Smooth muscle cell (in vitro differentiated cells): ENCODE measurements around the gene ACBD4. TPM values are rescaled to one million over a fixed set of nuclear protein-coding genes. Genes with fewer than 3 reads are reported as not detected.

Experiments used
- DNase-seq: peaks from one replicate; lab custom pipeline; 2025; ENCODE audit not compliant: unreplicated experiment; lab: John Stamatoyannopoulos, UW
- H2AFZ ChIP-seq: fragments of 200-600 bp; sonication (generic); 2 replicates; pipeline ENCODE4 v1.6.0; 2016; ENCODE audit warnings: antibody characterized with exemption, low read depth, mild to moderate bottlenecking
- H3F3A ChIP-seq: fragments of 200-600 bp; sonication (generic); 2 replicates; pipeline ENCODE4 v1.6.0; 2017; ENCODE audit warnings: antibody characterized with exemption, low read depth
- H3K27ac ChIP-seq: fragments of 200-600 bp; sonication (generic); 2 replicates; pipeline ENCODE4 v1.5.1; 2016; ENCODE audit warnings: low read depth, mild to moderate bottlenecking
- H3K27me3 ChIP-seq: fragments of 200-600 bp; sonication (generic); 2 replicates; pipeline ENCODE4 v1.6.1; 2016; ENCODE audit warnings: low read depth, mild to moderate bottlenecking
- H3K36me3 ChIP-seq: fragments of 200-600 bp; sonication (generic); 2 replicates; pipeline ENCODE4 v1.5.1; 2016; ENCODE audit warnings: low read depth
- H3K4me1 ChIP-seq: fragments of 200-600 bp; sonication (generic); 2 replicates; pipeline ENCODE4 v1.5.1; 2016; ENCODE audit warnings: low read depth
- H3K4me2 ChIP-seq: fragments of 200-600 bp; sonication (generic); 2 replicates; pipeline ENCODE4 v1.6.0; 2016; ENCODE audit warnings: mild to moderate bottlenecking
- H3K4me3 ChIP-seq: fragments of 200-600 bp; sonication (generic); 2 replicates; pipeline ENCODE4 v1.5.1; 2016; ENCODE audit warnings: mild to moderate bottlenecking
- H3K79me2 ChIP-seq: fragments of 200-600 bp; sonication (generic); 2 replicates; pipeline ENCODE4 v1.6.0; 2016; ENCODE audit warnings: low read depth, mild to moderate bottlenecking
- H3K9ac ChIP-seq: fragments of 200-600 bp; sonication (generic); 2 replicates; pipeline ENCODE4 v1.6.0; 2016; ENCODE audit warnings: low read depth
- H3K9me3 ChIP-seq: fragments of 200-600 bp; sonication (generic); replicated peaks from 2 replicates; pipeline ENCODE4 v1.5.1; 2016; ENCODE audit warnings: low read depth
- H4K20me1 ChIP-seq: fragments of 200-600 bp; sonication (generic); 2 replicates; pipeline ENCODE4 v1.6.0; 2016; ENCODE audit warnings: low read depth
- CTCF ChIP-seq: fragments of 200-600 bp; sonication (generic); IDR thresholded peaks from 2 replicates; pipeline ENCODE4 v1.5.1; 2017; ENCODE audit warnings: borderline replicate concordance, mild to moderate bottlenecking, antibody characterized with exemption; ENCODE audit not compliant: insufficient read depth, poor library complexity, severe bottlenecking
- WGBS: methylation state at CpG from one replicate; pipeline ENCODE4 v1.1.7; 2016; ENCODE audit warnings: low lambda C conversion rate; 5-methylcytosine and 5-hydroxymethylcytosine counted together
- polyA plus RNA-seq: library from polyadenylated mRNA; unstranded; fragments of >200 nt; fragmentation: Nextera tagmentation; extraction: Ambion mirVana; gene quantifications from 2 replicates; pipeline ENCODE4 v1.2.1, GENCODE V29; 2016
- total RNA-seq: library from RNA; depleted of rRNA; stranded (reverse); fragments of >200 nt; gene quantifications from 2 replicates; pipeline ENCODE4 v1.2.3, GENCODE V29; 2014

The ACBD4 gene
- total and polyA plus RNA-seq, 2 experiments from 2014 or later = 0.49 to 5.0 TPM

DNA sequence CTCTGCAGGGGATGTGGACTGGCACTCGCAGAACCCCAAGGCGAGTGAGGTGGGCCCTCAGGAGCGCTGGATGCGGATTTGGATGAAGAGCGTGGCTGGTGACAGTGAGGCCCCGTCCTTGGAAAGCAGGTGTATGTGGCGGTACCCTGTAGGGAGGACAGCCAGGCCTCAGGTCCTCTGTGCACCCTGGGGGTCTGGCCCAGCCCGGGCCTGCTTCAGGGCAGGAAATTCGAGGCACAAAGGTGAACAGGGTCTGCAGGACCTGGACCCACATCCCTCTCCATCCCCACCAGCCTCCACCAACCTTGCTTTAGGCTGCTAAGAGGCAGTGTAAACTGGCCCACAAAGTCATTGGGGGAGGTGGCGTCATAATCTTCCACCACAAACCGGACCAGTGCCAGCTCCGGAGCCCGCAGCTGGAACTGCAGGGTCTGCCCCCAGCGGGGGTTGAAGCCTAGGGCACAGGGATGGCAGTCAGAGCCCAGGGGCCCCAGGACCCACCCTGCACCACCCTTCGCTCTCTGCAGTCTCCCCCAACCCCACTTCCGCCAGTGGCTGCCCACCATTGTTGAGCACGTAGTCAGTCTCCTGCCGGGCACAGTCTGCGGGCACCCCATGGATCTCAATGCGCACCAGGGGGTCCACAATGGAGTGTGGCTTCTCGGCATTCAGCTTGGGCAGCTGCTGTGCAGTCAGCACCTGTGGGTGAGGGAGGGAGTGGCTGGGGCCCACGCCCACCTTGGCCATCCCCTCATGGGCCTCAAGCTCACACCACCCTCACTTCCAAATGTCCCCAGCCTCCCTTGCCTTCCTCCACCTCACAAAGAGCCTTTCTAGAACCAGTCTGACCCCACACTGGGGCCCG is 22.7 kb upstream of the ACBD4 start:
- no peak overlapping the region for H3K4me2 ChIP-seq
- no peaks in the 10 kb centered on the region for H3K4me1 ChIP-seq
- H3K9ac ChIP-seq = no peak overlapping the region
- H3K27me3 ChIP-seq = no peaks in the 10 kb centered on the region
- H3K9me3 ChIP-seq = no peaks in the 10 kb centered on the region
- no peak overlapping the region for H2AFZ ChIP-seq
- no peak overlapping the region for H3K27ac ChIP-seq
- no peaks in the 10 kb centered on the region for H3K36me3 ChIP-seq
- DNase-seq = no peak
- H4K20me1 ChIP-seq = peaks cover 7% of the 10 kb centered on the region
- WGBS = 95% methylated on average over 23 of the region's 23 CpGs
- no peak for TF ChIP-seq CTCF
- H3F3A ChIP-seq = no peaks in the 10 kb centered on the region
- H3K4me3 ChIP-seq = no peak overlapping the region
- H3K79me2 ChIP-seq = no peaks in the 10 kb centered on the region

DNA sequence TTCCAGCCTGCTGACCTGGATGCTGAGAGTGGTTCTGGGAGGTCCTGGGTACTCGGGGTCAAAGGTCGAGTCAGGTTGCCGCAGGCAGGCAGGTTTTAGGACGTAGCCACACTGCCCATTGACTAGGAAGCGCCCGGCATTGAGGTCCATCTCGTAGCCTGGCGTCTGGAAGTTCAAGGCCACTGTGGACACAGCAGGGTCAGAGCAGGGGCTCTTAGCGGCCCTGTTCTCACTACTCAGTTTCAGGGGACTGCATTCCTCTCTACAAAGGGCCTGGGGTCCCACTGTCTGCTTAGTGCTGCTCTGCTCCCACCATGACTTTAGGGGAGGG is 22.1 kb upstream of the ACBD4 start:
- Histone ChIP-seq H3K9ac (no peak overlapping the region), H2AFZ (no peak overlapping the region), H3K9me3 (no peaks in the 10 kb centered on the region), H3K36me3 (no peaks in the 10 kb centered on the region), H3F3A (no peaks in the 10 kb centered on the region), H3K27ac (no peak overlapping the region), H3K4me3 (no peak overlapping the region), H3K4me2 (no peak overlapping the region), H3K4me1 (no peaks in the 10 kb centered on the region), H3K27me3 (no peaks in the 10 kb centered on the region), H3K79me2 (no peaks in the 10 kb centered on the region), H4K20me1 (peaks cover 3% of the 10 kb centered on the region)
- no peak for TF ChIP-seq CTCF
- DNase-seq = no peak
- WGBS = 94% methylated on average over 9 of the region's 9 CpGs

DNA sequence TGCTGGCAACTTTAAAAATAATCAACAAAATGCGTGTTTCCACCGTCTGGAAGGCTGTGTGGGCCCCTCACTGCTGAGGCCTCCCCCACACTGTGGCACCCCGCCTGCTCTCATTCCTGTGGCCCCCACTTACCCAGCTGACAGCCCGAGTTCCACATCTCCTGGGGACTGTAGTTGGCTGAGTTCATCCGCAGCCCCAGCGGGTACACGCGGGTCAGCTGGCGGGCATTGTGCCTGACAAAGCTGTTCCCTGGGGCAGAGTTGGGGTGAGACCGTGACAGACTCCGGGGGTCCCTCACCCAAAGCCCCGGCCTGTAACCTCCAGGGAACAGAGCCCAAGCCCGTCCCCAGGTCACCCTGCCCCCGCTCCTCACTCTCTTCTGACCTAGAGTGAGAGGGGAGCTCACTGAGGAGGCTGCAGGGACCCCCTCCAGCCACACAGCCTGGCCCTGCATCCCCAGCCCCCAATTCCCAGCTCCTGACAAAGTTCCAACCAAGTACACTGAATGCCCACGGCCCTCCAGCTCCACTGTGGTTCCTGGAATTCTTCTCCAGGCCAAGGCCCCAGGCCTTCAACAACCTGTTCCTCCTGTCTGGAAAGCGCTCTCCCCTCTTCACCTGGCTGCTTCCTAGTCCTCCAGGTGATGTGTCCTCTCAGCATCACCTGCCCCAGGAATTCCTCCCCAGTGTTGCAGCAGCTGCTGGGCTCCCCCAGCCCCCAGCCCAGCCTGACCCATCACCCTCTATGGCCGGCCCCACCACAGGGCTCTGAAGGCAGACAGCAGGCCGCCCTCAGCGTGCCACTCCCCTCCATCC is 21.2 kb upstream of the ACBD4 start:
- Histone ChIP-seq H3K4me2 (no peak overlapping the region), H2AFZ (no peak overlapping the region), H4K20me1 (no peaks in the 10 kb centered on the region), H3K4me3 (no peak overlapping the region), H3K36me3 (no peaks in the 10 kb centered on the region), H3K27me3 (no peaks in the 10 kb centered on the region), H3F3A (no peaks in the 10 kb centered on the region), H3K27ac (no peak overlapping the region), H3K9ac (no peak overlapping the region), H3K9me3 (no peaks in the 10 kb centered on the region), H3K4me1 (no peaks in the 10 kb centered on the region), H3K79me2 (no peaks in the 10 kb centered on the region)
- 94% methylated on average over 16 of the region's 19 CpGs for WGBS
- no peak for DNase-seq
- no peak for TF ChIP-seq CTCF
